GM12878 (cell line): Measurements from ENCODE around the gene HSPBP1. TPM values are rescaled to one million over a fixed set of nuclear protein-coding genes. Genes with fewer than 3 reads are reported as not detected.

Experiments used
- ASH2L ChIP-seq: fragments of 300-600, 200-600 bp; sonication (generic); IDR thresholded peaks from 2 replicates; pipeline ENCODE4 v1.6.1; 2017; ENCODE audit warnings: low read depth, mild to moderate bottlenecking, borderline replicate concordance
- DPF2 ChIP-seq: fragments of 450-650 bp; IDR thresholded peaks from 2 replicates; pipeline ENCODE4 v1.6.1; 2017; ENCODE audit warnings: mild to moderate bottlenecking
- GABPA ChIP-seq: IDR thresholded peaks from 2 replicates; pipeline ENCODE4 v1.6.1; 2014; ENCODE audit warnings: antibody characterized with exemption, low read depth, mild to moderate bottlenecking, inconsistent platforms
- MTA2 ChIP-seq: fragments of 450-650 bp; IDR thresholded peaks from 2 replicates; pipeline ENCODE4 v1.6.1; 2016; ENCODE audit warnings: low read depth, mild to moderate bottlenecking, moderate library complexity
- NFYB ChIP-seq: IDR thresholded peaks from 2 replicates; pipeline ENCODE4 v1.6.1; 2011; ENCODE audit warnings: low read depth, mild to moderate bottlenecking, low read length, improper control_type of control experiment, moderate library complexity; ENCODE audit not compliant: insufficient read depth
- POLR2AphosphoS2 ChIP-seq: IDR thresholded peaks from 2 replicates; pipeline ENCODE4 v1.6.1; 2011; ENCODE audit warnings: low read depth, mild to moderate bottlenecking, low read length, improper control_type of control experiment, moderate library complexity
- SREBF1 ChIP-seq: IDR thresholded peaks from 2 replicates; pipeline ENCODE4 v1.6.1; 2012; ENCODE audit warnings: mild to moderate bottlenecking, low read length
- SREBF2 ChIP-seq: IDR thresholded peaks from 2 replicates; pipeline ENCODE4 v1.6.1; 2012; ENCODE audit warnings: mild to moderate bottlenecking, low read length
- STAT1 ChIP-seq: fragments of 450-650 bp; conservative IDR thresholded peaks from 2 replicates; pipeline ENCODE4 v1.6.1; 2014; ENCODE audit warnings: antibody characterized with exemption, mild to moderate bottlenecking
- SUZ12 ChIP-seq: fragments of 200-600 bp; sonication (generic); IDR thresholded peaks from one replicate; pipeline ENCODE4 v1.6.1; 2018; ENCODE audit warnings: antibody characterized with exemption, mild to moderate bottlenecking; ENCODE audit not compliant: unreplicated experiment
- TCF7 ChIP-seq: IDR thresholded peaks from 2 replicates; pipeline ENCODE4 v1.6.1; 2014; ENCODE audit warnings: antibody characterized with exemption, borderline replicate concordance
- WRNIP1 ChIP-seq: IDR thresholded peaks from 2 replicates; pipeline ENCODE4 v1.6.1; 2011; ENCODE audit warnings: low read depth, low read length, improper control_type of control experiment, borderline replicate concordance
- YY1 ChIP-seq: IDR thresholded peaks from 2 replicates; pipeline ENCODE4 v1.6.1; 2011; ENCODE audit warnings: low read depth, mild to moderate bottlenecking, low read length
- polyA plus RNA-seq, 11 experiments: library from polyadenylated mRNA; depleted of rRNA in 4 of 11; unstranded in 6 of 11; stranded (reverse) in 5 of 11; fragments of >200 nt; fragmentation: Nextera tagmentation in 4 of 11; fragmentation: Illumina TruSeq in 1 of 11; extraction: Ambion mirVana in 4 of 11; extraction: Trizol in 1 of 11; gene quantifications; 1 replicate in 1 of 11; 2 replicates in 10 of 11; pipeline versions ENCODE4 v1.2.1 to v1.2.3, GENCODE V29; 2011 to 2016; ENCODE audit warnings: inconsistent platforms in 2 of 11, missing spikeins in 2 of 11, low read depth in 1 of 11
- total RNA-seq, 4 experiments: library from RNA; depleted of rRNA in 3 of 4; stranded (reverse); fragments of >200 nt in 3 of 4; fragmentation: Illumina TruSeq in 1 of 4; extraction: Trizol in 1 of 4; gene quantifications; 2 replicates each; pipeline versions ENCODE4 v1.2.1 to v1.2.3, GENCODE V29; 2013 to 2021
- TF ChIP-seq, protein P1 (sequence below): IDR thresholded peaks from 2 replicates; pipeline ENCODE4 v1.6.1; 2012; ENCODE audit warnings: improper control_type of control experiment, low read depth, low read length; ENCODE audit not compliant: insufficient replicate concordance
- TF ChIP-seq, protein P2 (sequence below): IDR thresholded peaks from 2 replicates; pipeline ENCODE4 v1.6.1; 2012; ENCODE audit warnings: low read depth, low read length, improper control_type of control experiment
- TF ChIP-seq, protein P3 (sequence below), 3 experiments: IDR thresholded peaks in 2 of 3; conservative IDR thresholded peaks in 1 of 3; 2 replicates each; pipeline ENCODE4 v1.5.1; 2011; ENCODE audit warnings: low read depth in 3 of 3, low read length in 3 of 3, mild to moderate bottlenecking in 3 of 3, control low read depth in 2 of 3, moderate library complexity in 2 of 3, inconsistent platforms in 1 of 3, mixed read lengths in 1 of 3; ENCODE audit not compliant: control insufficient read depth in 2 of 3, insufficient read depth in 1 of 3; ENCODE audit errors: extremely low read depth in 1 of 3
- TF ChIP-seq, protein P4 (sequence below): IDR thresholded peaks from 2 replicates; pipeline ENCODE4 v1.6.1; 2012; ENCODE audit warnings: low read depth, low read length, improper control_type of control experiment

Gene HSPBP1
- total and polyA plus RNA-seq, 10 of the 15 experiments (the other 5 are each of a cell fraction or from before 2014, with no cell fraction given), result 0.18 to 83.3 (median 23.0) TPM

DNA sequence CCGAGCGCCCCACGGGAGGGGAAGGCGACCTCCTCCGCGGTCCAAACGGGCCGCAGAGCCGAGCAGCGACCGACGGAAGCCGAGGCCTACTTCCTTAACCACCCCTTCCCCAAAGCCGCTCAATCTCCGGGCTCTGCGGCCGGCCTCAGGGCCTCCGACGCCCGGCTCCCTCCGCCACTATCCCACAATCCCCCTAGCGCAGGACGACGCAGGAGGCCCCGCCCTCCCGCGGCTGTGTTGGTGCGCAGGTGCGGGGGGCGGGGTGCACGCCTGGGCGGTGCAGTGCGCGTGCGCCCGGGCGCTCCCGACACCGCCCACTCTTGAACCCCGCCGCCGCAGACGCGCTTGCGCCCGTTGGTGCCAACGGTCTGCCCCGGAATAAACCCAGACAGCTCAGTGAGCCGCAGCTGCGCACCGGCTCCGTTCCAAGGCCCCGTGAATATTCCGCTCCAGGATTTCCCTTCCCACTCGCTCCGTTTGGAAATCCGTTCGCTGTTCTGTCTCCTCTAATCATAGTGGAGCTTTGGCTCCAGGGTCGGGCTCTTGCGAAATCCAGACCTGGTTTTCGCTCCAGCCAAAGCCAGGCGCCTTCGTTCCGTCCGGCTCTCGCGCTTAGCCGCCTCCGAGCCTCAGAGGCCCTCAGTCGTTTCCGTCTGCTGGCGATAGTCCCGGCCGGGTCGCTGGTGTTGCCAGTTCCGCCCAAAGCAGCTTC lies 20.9 kb downstream of the HSPBP1 start, which contains the start of gene PPP6R1 (continued):
- TF ChIP-seq, protein P1, sequence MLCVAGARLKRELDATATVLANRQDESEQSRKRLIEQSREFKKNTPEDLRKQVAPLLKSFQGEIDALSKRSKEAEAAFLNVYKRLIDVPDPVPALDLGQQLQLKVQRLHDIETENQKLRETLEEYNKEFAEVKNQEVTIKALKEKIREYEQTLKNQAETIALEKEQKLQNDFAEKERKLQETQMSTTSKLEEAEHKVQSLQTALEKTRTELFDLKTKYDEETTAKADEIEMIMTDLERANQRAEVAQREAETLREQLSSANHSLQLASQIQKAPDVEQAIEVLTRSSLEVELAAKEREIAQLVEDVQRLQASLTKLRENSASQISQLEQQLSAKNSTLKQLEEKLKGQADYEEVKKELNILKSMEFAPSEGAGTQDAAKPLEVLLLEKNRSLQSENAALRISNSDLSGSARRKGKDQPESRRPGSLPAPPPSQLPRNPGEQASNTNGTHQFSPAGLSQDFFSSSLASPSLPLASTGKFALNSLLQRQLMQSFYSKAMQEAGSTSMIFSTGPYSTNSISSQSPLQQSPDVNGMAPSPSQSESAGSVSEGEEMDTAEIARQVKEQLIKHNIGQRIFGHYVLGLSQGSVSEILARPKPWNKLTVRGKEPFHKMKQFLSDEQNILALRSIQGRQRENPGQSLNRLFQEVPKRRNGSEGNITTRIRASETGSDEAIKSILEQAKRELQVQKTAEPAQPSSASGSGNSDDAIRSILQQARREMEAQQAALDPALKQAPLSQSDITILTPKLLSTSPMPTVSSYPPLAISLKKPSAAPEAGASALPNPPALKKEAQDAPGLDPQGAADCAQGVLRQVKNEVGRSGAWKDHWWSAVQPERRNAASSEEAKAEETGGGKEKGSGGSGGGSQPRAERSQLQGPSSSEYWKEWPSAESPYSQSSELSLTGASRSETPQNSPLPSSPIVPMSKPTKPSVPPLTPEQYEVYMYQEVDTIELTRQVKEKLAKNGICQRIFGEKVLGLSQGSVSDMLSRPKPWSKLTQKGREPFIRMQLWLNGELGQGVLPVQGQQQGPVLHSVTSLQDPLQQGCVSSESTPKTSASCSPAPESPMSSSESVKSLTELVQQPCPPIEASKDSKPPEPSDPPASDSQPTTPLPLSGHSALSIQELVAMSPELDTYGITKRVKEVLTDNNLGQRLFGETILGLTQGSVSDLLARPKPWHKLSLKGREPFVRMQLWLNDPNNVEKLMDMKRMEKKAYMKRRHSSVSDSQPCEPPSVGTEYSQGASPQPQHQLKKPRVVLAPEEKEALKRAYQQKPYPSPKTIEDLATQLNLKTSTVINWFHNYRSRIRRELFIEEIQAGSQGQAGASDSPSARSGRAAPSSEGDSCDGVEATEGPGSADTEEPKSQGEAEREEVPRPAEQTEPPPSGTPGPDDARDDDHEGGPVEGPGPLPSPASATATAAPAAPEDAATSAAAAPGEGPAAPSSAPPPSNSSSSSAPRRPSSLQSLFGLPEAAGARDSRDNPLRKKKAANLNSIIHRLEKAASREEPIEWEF, result no peak
- peak; percentile 66; the same call in 1 of the 2 replicates for TF ChIP-seq MTA2
- TF ChIP-seq POLR2AphosphoS2, result peak; percentile 82; the same call in 1 of the 2 replicates
- TF ChIP-seq, protein P2, sequence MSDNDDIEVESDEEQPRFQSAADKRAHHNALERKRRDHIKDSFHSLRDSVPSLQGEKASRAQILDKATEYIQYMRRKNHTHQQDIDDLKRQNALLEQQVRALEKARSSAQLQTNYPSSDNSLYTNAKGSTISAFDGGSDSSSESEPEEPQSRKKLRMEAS, result 0 out of 2 replicates have a peak, but pooled peaks have one; percentile 0
- peak; percentile 89 for TF ChIP-seq YY1
- TF ChIP-seq, protein P3, sequence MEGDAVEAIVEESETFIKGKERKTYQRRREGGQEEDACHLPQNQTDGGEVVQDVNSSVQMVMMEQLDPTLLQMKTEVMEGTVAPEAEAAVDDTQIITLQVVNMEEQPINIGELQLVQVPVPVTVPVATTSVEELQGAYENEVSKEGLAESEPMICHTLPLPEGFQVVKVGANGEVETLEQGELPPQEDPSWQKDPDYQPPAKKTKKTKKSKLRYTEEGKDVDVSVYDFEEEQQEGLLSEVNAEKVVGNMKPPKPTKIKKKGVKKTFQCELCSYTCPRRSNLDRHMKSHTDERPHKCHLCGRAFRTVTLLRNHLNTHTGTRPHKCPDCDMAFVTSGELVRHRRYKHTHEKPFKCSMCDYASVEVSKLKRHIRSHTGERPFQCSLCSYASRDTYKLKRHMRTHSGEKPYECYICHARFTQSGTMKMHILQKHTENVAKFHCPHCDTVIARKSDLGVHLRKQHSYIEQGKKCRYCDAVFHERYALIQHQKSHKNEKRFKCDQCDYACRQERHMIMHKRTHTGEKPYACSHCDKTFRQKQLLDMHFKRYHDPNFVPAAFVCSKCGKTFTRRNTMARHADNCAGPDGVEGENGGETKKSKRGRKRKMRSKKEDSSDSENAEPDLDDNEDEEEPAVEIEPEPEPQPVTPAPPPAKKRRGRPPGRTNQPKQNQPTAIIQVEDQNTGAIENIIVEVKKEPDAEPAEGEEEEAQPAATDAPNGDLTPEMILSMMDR (IDR thresholded peaks at IDR 0.05 in 2 of 3, conservative IDR thresholded peaks at IDR 0.05 in 1 of 3; ENCODE audit: control insufficient read depth in 2 of 3, extremely low read depth in 1 of 3, insufficient read depth in 1 of 3, low read depth in 3 of 3, low read length in 3 of 3), result no peak
- TF ChIP-seq STAT1, result peak; percentile 96; the same call in 1 of the 2 replicates
- peak; percentile 61; the same call in 1 of the 2 replicates for TF ChIP-seq GABPA
- no peak; the same call in 1 of the 2 replicates for TF ChIP-seq SREBF1
- TF ChIP-seq SUZ12, result no peak
- TF ChIP-seq, protein P4, sequence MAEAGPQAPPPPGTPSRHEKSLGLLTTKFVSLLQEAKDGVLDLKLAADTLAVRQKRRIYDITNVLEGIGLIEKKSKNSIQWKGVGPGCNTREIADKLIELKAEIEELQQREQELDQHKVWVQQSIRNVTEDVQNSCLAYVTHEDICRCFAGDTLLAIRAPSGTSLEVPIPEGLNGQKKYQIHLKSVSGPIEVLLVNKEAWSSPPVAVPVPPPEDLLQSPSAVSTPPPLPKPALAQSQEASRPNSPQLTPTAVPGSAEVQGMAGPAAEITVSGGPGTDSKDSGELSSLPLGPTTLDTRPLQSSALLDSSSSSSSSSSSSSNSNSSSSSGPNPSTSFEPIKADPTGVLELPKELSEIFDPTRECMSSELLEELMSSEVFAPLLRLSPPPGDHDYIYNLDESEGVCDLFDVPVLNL, result 0 out of 2 replicates have a peak, but pooled peaks have one; percentile 22
- TF ChIP-seq WRNIP1, result no peak
- no peak for TF ChIP-seq SREBF2
- peak; percentile 70 for TF ChIP-seq DPF2
- no peak for TF ChIP-seq NFYB
- TF ChIP-seq TCF7, result no peak
- no peak for TF ChIP-seq ASH2L
